ENCODE measurements around the gene PGM5.

PGM5 gene

GRCh38 chr9:68473790-68474189 lies 117.4 kb downstream of the PGM5 start:
- H2AFZ ChIP-seq (ENCODE audit: low read length, unreplicated experiment) = no peak overlapping the region
- H3K4me1 ChIP-seq (ENCODE audit: control insufficient read depth, insufficient read depth, low read length, unreplicated experiment) = no peaks in the 10 kb centered on the region
- H3K4me3 ChIP-seq (ENCODE audit: low read depth, low read length) = no peak overlapping the region
- H3K36me3 ChIP-seq (ENCODE audit: insufficient read depth, low read length) = no peaks in the 10 kb centered on the region
- H3K27me3 ChIP-seq (ENCODE audit: insufficient read depth, low read length) = no peaks in the 10 kb centered on the region
- no peaks in the 10 kb centered on the region for H3K79me2 ChIP-seq (ENCODE audit: control insufficient read depth, insufficient read depth, low read length, unreplicated experiment)
- no peak overlapping the region for H3K27ac ChIP-seq (ENCODE audit: low read depth, low read length)

DNA sequence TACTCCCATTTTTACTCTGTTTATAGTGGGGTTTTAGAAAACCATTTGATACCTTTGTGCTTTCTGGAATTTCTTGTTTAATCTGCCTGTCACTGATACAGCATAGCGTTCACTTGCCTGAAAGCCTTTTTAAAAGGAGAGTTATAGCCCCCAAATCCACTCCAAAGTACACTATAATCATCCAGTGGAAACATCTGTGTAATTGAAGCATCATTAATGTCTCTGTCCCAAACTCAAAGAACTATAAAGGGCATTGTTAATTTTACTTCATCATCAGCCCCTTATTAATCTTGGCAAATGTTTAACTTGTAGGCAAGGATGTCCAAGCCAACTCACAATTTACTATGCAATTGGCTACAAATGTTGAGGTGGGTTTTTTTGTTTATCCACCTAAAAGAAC lies 120.0 kb downstream of the PGM5 start:
- H3K4me1 ChIP-seq (ENCODE audit: control insufficient read depth, insufficient read depth, low read length, unreplicated experiment) = no peaks in the 10 kb centered on the region
- H3K4me3 ChIP-seq (ENCODE audit: low read depth, low read length) = no peak overlapping the region
- no peaks in the 10 kb centered on the region for H3K36me3 ChIP-seq (ENCODE audit: insufficient read depth, low read length)
- no peaks in the 10 kb centered on the region for H3K27me3 ChIP-seq (ENCODE audit: insufficient read depth, low read length)
- H2AFZ ChIP-seq (ENCODE audit: low read length, unreplicated experiment) = no peak overlapping the region
- H3K79me2 ChIP-seq (ENCODE audit: control insufficient read depth, insufficient read depth, low read length, unreplicated experiment) = no peaks in the 10 kb centered on the region
- no peak overlapping the region for H3K27ac ChIP-seq (ENCODE audit: low read depth, low read length)

DNA sequence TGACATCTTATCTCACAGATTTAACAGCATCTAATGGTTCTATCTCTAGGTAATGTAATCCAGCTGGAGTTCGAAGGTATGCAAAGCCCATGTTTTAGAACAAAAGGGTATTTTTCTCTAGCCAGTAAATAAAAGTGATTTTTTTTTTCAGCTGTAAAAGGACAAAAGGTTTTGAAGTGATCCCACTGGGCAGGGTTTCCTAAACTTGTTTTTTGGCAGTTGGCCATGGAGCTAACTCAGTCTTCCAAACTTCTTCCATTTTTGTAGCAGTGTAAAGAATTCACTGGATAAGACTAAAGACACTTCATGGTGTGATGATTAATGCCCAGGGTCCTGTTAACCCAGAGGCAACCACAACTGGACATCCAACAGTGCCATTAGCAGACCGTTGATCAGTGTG lies 120.4 kb downstream of the PGM5 start:
- H3K36me3 ChIP-seq (ENCODE audit: insufficient read depth, low read length) = no peaks in the 10 kb centered on the region
- H2AFZ ChIP-seq (ENCODE audit: low read length, unreplicated experiment) = no peak overlapping the region
- no peaks in the 10 kb centered on the region for H3K4me1 ChIP-seq (ENCODE audit: control insufficient read depth, insufficient read depth, low read length, unreplicated experiment)
- H3K27ac ChIP-seq (ENCODE audit: low read depth, low read length) = no peak overlapping the region
- H3K4me3 ChIP-seq (ENCODE audit: low read depth, low read length) = no peak overlapping the region
- H3K79me2 ChIP-seq (ENCODE audit: control insufficient read depth, insufficient read depth, low read length, unreplicated experiment) = no peaks in the 10 kb centered on the region
- no peaks in the 10 kb centered on the region for H3K27me3 ChIP-seq (ENCODE audit: insufficient read depth, low read length)

DNA sequence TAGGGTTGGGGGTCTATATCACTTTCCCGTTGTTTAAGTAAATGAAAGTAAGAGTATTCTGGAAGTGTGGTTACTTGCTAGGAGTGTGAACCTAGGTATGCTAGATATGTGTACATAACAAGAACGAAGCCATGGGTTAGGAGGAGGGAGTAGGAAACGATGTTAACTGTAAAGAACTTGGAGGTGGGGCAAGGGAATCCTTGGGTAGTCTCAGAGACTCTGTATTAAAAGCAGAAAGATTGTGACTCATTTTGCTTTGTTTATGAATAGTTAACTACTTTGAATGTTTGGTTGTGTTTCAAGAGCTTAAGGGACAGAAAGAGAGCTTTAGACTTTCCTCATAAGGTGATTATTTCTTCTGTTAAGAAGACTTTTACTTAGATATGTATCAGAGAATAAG lies 124.4 kb downstream of the PGM5 start:
- Histone ChIP-seq H3K4me3 (ENCODE audit: low read depth, low read length) (no peak overlapping the region), H3K79me2 (ENCODE audit: control insufficient read depth, insufficient read depth, low read length, unreplicated experiment) (no peaks in the 10 kb centered on the region), H3K36me3 (ENCODE audit: insufficient read depth, low read length) (no peaks in the 10 kb centered on the region), H3K27me3 (ENCODE audit: insufficient read depth, low read length) (no peaks in the 10 kb centered on the region), H3K4me1 (ENCODE audit: control insufficient read depth, insufficient read depth, low read length, unreplicated experiment) (no peaks in the 10 kb centered on the region), H3K27ac (ENCODE audit: low read depth, low read length) (no peak overlapping the region), H2AFZ (ENCODE audit: low read length, unreplicated experiment) (no peak overlapping the region)

DNA sequence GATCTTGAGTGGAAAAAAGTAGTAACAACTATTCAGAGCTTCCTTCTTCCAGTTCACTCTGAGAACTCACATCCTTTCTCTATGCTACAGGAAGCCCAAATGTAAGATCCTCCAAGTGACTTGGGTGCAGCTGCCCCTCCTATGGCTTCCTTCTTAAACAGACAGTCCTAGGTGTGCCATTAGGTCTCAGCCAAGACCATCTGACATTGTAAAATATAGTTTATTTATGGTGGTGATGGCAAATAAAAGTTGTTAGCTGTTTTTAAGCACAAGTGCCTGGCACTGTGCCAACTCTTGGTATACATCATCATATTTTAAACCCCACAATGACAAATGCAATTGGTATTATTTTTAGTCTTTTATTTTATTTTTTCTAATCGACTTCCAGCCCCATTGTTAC lies 126.1 kb downstream of the PGM5 start:
- Histone ChIP-seq H3K4me3 (ENCODE audit: low read depth, low read length) (no peak overlapping the region), H3K79me2 (ENCODE audit: control insufficient read depth, insufficient read depth, low read length, unreplicated experiment) (no peaks in the 10 kb centered on the region), H3K36me3 (ENCODE audit: insufficient read depth, low read length) (no peaks in the 10 kb centered on the region), H3K27me3 (ENCODE audit: insufficient read depth, low read length) (no peaks in the 10 kb centered on the region), H2AFZ (ENCODE audit: low read length, unreplicated experiment) (no peak overlapping the region), H3K4me1 (ENCODE audit: control insufficient read depth, insufficient read depth, low read length, unreplicated experiment) (no peaks in the 10 kb centered on the region), H3K27ac (ENCODE audit: low read depth, low read length) (no peak overlapping the region)

DNA sequence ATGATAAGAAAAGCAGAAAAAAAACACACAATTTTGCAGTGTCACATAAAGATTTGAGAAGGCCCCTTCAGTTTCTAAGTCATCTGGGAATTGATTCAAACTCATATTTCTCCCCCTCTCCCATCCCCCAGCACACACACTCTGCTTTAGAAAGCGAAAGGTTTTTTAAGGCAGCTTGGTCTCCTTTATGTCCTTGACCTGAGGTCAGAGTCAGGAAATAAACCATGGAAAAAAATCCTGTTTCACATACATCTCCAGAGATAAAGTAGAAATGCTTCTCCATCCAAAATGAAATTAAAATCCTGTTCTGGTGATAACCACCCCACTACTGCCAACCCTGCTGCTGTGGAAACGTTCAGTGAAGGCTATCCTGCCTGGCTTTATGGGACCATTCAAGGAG lies 131.7 kb downstream of the PGM5 start:
- H3K4me3 ChIP-seq (ENCODE audit: low read depth, low read length) = no peak overlapping the region
- H3K27ac ChIP-seq (ENCODE audit: low read depth, low read length) = no peak overlapping the region
- no peaks in the 10 kb centered on the region for H3K36me3 ChIP-seq (ENCODE audit: insufficient read depth, low read length)
- H2AFZ ChIP-seq (ENCODE audit: low read length, unreplicated experiment) = no peak overlapping the region
- no peaks in the 10 kb centered on the region for H3K27me3 ChIP-seq (ENCODE audit: insufficient read depth, low read length)
- H3K4me1 ChIP-seq (ENCODE audit: control insufficient read depth, insufficient read depth, low read length, unreplicated experiment) = no peaks in the 10 kb centered on the region
- H3K79me2 ChIP-seq (ENCODE audit: control insufficient read depth, insufficient read depth, low read length, unreplicated experiment) = no peaks in the 10 kb centered on the region

GRCh38 chr9:68489646-68490045 lies 133.2 kb downstream of the PGM5 start:
- no peaks in the 10 kb centered on the region; the same call in 1 of the 2 replicates for H3K27me3 ChIP-seq (ENCODE audit: insufficient read depth, low read length)
- no peaks in the 10 kb centered on the region for H3K4me1 ChIP-seq (ENCODE audit: control insufficient read depth, insufficient read depth, low read length, unreplicated experiment)
- no peak overlapping the region for H2AFZ ChIP-seq (ENCODE audit: low read length, unreplicated experiment)

GRCh38 chr9:68492806-68493205 lies 136.4 kb downstream of the PGM5 start:
- H3K4me1 ChIP-seq (ENCODE audit: control insufficient read depth, insufficient read depth, low read length, unreplicated experiment) = no peaks in the 10 kb centered on the region
- H2AFZ ChIP-seq (ENCODE audit: low read length, unreplicated experiment) = no peak overlapping the region
- H3K4me3 ChIP-seq (ENCODE audit: low read depth, low read length) = no peak overlapping the region
- H3K27me3 ChIP-seq (ENCODE audit: insufficient read depth, low read length) = no peaks in the 10 kb centered on the region; the same call in 1 of the 2 replicates
- no peaks in the 10 kb centered on the region for H3K36me3 ChIP-seq (ENCODE audit: insufficient read depth, low read length)
- no peaks in the 10 kb centered on the region for H3K79me2 ChIP-seq (ENCODE audit: control insufficient read depth, insufficient read depth, low read length, unreplicated experiment)
- no peak overlapping the region for H3K27ac ChIP-seq (ENCODE audit: low read depth, low read length)

More at GRCh38 chr9:68489646-68490045, 133.2 kb downstream of the PGM5 start:
- Histone ChIP-seq H3K36me3 (ENCODE audit: insufficient read depth, low read length) (no peaks in the 10 kb centered on the region), H3K4me3 (ENCODE audit: low read depth, low read length) (no peak overlapping the region), H3K27ac (ENCODE audit: low read depth, low read length) (no peak overlapping the region), H3K79me2 (ENCODE audit: control insufficient read depth, insufficient read depth, low read length, unreplicated experiment) (no peaks in the 10 kb centered on the region)

DNA sequence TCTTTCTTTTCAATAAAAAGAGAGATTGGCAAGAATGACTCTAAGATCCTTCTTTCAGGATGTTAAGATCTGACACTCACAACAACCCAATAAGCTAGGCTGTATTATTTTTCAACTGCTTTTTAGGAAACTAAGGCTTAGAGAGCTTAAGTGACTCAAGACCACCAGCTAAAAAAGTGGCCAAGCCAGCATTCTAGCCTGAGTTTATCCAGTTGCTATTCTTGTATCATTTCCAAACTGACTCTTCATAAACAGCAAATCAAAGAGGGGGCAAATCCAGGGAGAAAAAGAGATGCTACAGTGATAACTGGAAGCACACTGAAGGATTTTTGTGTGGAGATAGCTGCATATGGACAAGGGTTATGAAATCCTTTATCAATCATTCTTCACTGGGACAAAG lies 137.1 kb downstream of the PGM5 start:
- H3K4me1 ChIP-seq (ENCODE audit: control insufficient read depth, insufficient read depth, low read length, unreplicated experiment) = no peaks in the 10 kb centered on the region
- no peak overlapping the region for H2AFZ ChIP-seq (ENCODE audit: low read length, unreplicated experiment)
- H3K27me3 ChIP-seq (ENCODE audit: insufficient read depth, low read length) = no peaks in the 10 kb centered on the region; the same call in 1 of the 2 replicates
- H3K4me3 ChIP-seq (ENCODE audit: low read depth, low read length) = no peak overlapping the region
- no peaks in the 10 kb centered on the region for H3K79me2 ChIP-seq (ENCODE audit: control insufficient read depth, insufficient read depth, low read length, unreplicated experiment)
- no peak overlapping the region for H3K27ac ChIP-seq (ENCODE audit: low read depth, low read length)
- H3K36me3 ChIP-seq (ENCODE audit: insufficient read depth, low read length) = no peaks in the 10 kb centered on the region

DNA sequence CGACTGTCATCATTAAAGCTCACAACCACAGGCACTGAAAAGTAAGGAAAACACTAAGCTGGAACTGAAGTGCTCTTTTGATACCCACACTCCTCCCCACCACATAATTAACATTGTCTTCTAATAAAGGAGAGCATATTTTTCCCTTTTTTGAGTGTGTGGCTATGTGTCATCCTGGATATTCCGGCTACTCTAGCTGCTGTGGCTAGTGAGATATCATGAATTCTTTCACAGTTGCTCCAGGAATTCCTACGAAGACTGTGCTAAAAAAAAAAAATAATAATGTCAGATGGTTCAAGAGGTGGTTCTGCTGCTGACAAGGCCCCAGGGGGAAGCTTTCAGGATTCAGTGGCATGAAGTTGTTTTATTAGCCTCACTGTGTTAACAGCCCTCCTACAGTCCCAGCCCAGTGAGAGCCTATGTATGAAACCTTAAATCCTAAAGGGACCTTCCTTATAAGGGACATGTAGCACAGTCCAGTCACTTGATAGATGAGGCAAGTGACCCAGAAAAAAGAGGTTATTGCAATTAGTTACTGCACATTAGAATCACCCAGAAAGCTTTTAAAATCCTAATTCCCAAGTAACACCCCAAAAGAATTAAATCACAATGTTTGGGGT lies 137.7 kb downstream of the PGM5 start:
- H3K27me3 ChIP-seq (ENCODE audit: insufficient read depth, low read length) = no peaks in the 10 kb centered on the region; the same call in 1 of the 2 replicates
- no peak overlapping the region for H3K4me3 ChIP-seq (ENCODE audit: low read depth, low read length)

GRCh38 chr9:68495247-68495646 lies 138.8 kb downstream of the PGM5 start:
- Histone ChIP-seq H3K27me3 (ENCODE audit: insufficient read depth, low read length) (no peaks in the 10 kb centered on the region; the same call in 1 of the 2 replicates), H3K36me3 (ENCODE audit: insufficient read depth, low read length) (no peaks in the 10 kb centered on the region), H3K27ac (ENCODE audit: low read depth, low read length) (no peak overlapping the region), H3K4me1 (ENCODE audit: control insufficient read depth, insufficient read depth, low read length, unreplicated experiment) (no peaks in the 10 kb centered on the region), H3K79me2 (ENCODE audit: control insufficient read depth, insufficient read depth, low read length, unreplicated experiment) (no peaks in the 10 kb centered on the region), H3K4me3 (ENCODE audit: low read depth, low read length) (no peak overlapping the region), H2AFZ (ENCODE audit: low read length, unreplicated experiment) (no peak overlapping the region)

More for the DNA sequence above, 137.7 kb downstream of the PGM5 start:
- no peaks in the 10 kb centered on the region for H3K36me3 ChIP-seq (ENCODE audit: insufficient read depth, low read length)
- H3K79me2 ChIP-seq (ENCODE audit: control insufficient read depth, insufficient read depth, low read length, unreplicated experiment) = no peaks in the 10 kb centered on the region
- no peak overlapping the region for H2AFZ ChIP-seq (ENCODE audit: low read length, unreplicated experiment)
- no peak overlapping the region for H3K27ac ChIP-seq (ENCODE audit: low read depth, low read length)
- H3K4me1 ChIP-seq (ENCODE audit: control insufficient read depth, insufficient read depth, low read length, unreplicated experiment) = no peaks in the 10 kb centered on the region
